ENCODE results near the gene SIGMAR1.
A peak's percentile ranks its signal among the peaks of the same experiment; 100 is the strongest.

Gene SIGMAR1

DNA sequence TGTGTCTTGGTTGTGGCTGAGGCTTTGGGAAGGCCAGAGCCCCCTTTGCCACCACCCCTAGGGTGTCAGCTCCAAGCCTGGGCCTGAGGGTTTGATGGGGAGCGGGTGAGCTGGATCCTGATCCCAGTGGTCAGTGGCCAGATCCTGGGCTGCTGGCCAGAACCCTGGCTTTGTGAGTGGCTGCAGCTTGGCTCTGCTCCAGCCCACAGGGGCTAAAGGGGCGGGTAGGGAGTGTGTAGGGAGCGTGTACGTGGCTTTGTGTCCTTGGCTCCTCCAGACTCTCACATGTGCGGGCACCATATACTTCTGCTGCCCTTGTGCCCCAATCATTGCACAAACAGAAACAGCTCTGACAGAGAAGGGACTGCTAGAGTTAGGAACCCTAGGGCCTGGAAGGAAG, 13.2 kb upstream of the SIGMAR1 start:
- Histone ChIP-seq H3K79me2 (ENCODE audit: control insufficient read depth, insufficient read depth, low read length) (peaks cover 5% of the 10 kb centered on the region), H3K4me3 (ENCODE audit: low read length) (no peak overlapping the region), H2AK5ac (ENCODE audit: low read length) (no peak overlapping the region), H3K27ac (ENCODE audit: low read depth, low read length) (no peak overlapping the region), H2BK5ac (ENCODE audit: low read length) (no peak overlapping the region), H3K36me3 (ENCODE audit: control insufficient read depth, insufficient read depth, low read length) (no peaks in the 10 kb centered on the region), H3K27me3 (ENCODE audit: insufficient read depth, low read length, poor library complexity) (no peaks in the 10 kb centered on the region), H3K4me2 (ENCODE audit: low read length) (no peak overlapping the region), H3K23ac (ENCODE audit: low read length) (no peak overlapping the region), H3K4me1 (ENCODE audit: control insufficient read depth, low read depth, low read length) (peaks cover 34% of the 10 kb centered on the region), H4K5ac (ENCODE audit: low read length) (no peak overlapping the region), H3K79me1 (ENCODE audit: low read length) (peaks cover 14% of the 10 kb centered on the region), H4K8ac (ENCODE audit: low read depth, low read length) (no peak overlapping the region), H3K4ac (ENCODE audit: low read depth, low read length) (no peak overlapping the region), H3K9ac (ENCODE audit: low read length) (no peak overlapping the region), H3K18ac (ENCODE audit: low read length) (no peak overlapping the region), H3K56ac (ENCODE audit: low read length) (no peak overlapping the region), H2BK15ac (replicated peaks; ENCODE audit: low read depth) (no peak overlapping the region), H2BK120ac (ENCODE audit: low read depth, low read length) (no peak overlapping the region)
- WGBS (ENCODE audit: extremely low coverage, insufficient coverage, low lambda C conversion rate): no CpG with 5 or more reads among the region's 5 CpGs
- no peak for DNase-seq

GRCh38 chr9:34648673-34649072, 11.1 kb upstream of the SIGMAR1 start:
- H3K36me3 ChIP-seq (ENCODE audit: control insufficient read depth, insufficient read depth, low read length): no peaks in the 10 kb centered on the region
- no peak overlapping the region for H3K4ac ChIP-seq (ENCODE audit: low read depth, low read length)
- H2AK5ac ChIP-seq (ENCODE audit: low read length): no peak overlapping the region
- no peaks in the 10 kb centered on the region for H3K27me3 ChIP-seq (ENCODE audit: insufficient read depth, low read length, poor library complexity)
- H3K23ac ChIP-seq (ENCODE audit: low read length): no peak overlapping the region
- WGBS (ENCODE audit: extremely low coverage, insufficient coverage, low lambda C conversion rate): no CpG with 5 or more reads among the region's 8 CpGs
- no peak overlapping the region for H3K27ac ChIP-seq (ENCODE audit: low read depth, low read length)
- no peak overlapping the region for H2BK120ac ChIP-seq (ENCODE audit: low read depth, low read length)
- H2BK15ac ChIP-seq (replicated peaks; ENCODE audit: low read depth): no peak overlapping the region
- DNase-seq: no peak
- no peak overlapping the region for H4K5ac ChIP-seq (ENCODE audit: low read length)
- H3K79me1 ChIP-seq (ENCODE audit: low read length): peaks cover 14% of the 10 kb centered on the region
- no peak overlapping the region for H3K56ac ChIP-seq (ENCODE audit: low read length)
- no peak overlapping the region for H3K4me2 ChIP-seq (ENCODE audit: low read length)
- H3K79me2 ChIP-seq (ENCODE audit: control insufficient read depth, insufficient read depth, low read length): peaks cover 5% of the 10 kb centered on the region
- H3K4me1 ChIP-seq (ENCODE audit: control insufficient read depth, low read depth, low read length): peaks cover 24% of the 10 kb centered on the region
- no peak overlapping the region for H2BK5ac ChIP-seq (ENCODE audit: low read length)
- H3K18ac ChIP-seq (ENCODE audit: low read length): no peak overlapping the region
- H4K8ac ChIP-seq (ENCODE audit: low read depth, low read length): no peak overlapping the region
- H3K4me3 ChIP-seq (ENCODE audit: low read length): no peak overlapping the region
- H3K9ac ChIP-seq (ENCODE audit: low read length): no peak overlapping the region

GRCh38 chr9:34647651-34648050, 10.1 kb upstream of the SIGMAR1 start:
- no peak overlapping the region for H4K5ac ChIP-seq (ENCODE audit: low read length)
- peak overlapping the region; percentile 92 for H3K9ac ChIP-seq (ENCODE audit: low read length)
- no peak overlapping the region for H2AK5ac ChIP-seq (ENCODE audit: low read length)
- H3K56ac ChIP-seq (ENCODE audit: low read length): peak overlapping the region; percentile 95
- H3K79me1 ChIP-seq (ENCODE audit: low read length): peaks cover 14% of the 10 kb centered on the region
- no peak overlapping the region for H2BK15ac ChIP-seq (replicated peaks; ENCODE audit: low read depth)
- no peak overlapping the region for H3K23ac ChIP-seq (ENCODE audit: low read length)
- H3K4me1 ChIP-seq (ENCODE audit: control insufficient read depth, low read depth, low read length): peaks cover 17% of the 10 kb centered on the region
- no peak for DNase-seq
- peaks cover 5% of the 10 kb centered on the region for H3K79me2 ChIP-seq (ENCODE audit: control insufficient read depth, insufficient read depth, low read length)
- H3K4ac ChIP-seq (ENCODE audit: low read depth, low read length): no peak overlapping the region
- no peaks in the 10 kb centered on the region for H3K27me3 ChIP-seq (ENCODE audit: insufficient read depth, low read length, poor library complexity)
- no peak overlapping the region for H3K27ac ChIP-seq (ENCODE audit: low read depth, low read length)
- H3K4me3 ChIP-seq (ENCODE audit: low read length): no peak overlapping the region
- no peak overlapping the region for H4K8ac ChIP-seq (ENCODE audit: low read depth, low read length)
- H3K18ac ChIP-seq (ENCODE audit: low read length): no peak overlapping the region
- no peaks in the 10 kb centered on the region for H3K36me3 ChIP-seq (ENCODE audit: control insufficient read depth, insufficient read depth, low read length)
- no peak overlapping the region for H2BK120ac ChIP-seq (ENCODE audit: low read depth, low read length)
- no peak overlapping the region for H2BK5ac ChIP-seq (ENCODE audit: low read length)
- H3K4me2 ChIP-seq (ENCODE audit: low read length): peak overlapping the region; percentile 77
- WGBS (ENCODE audit: extremely low coverage, insufficient coverage, low lambda C conversion rate): no CpG with 5 or more reads among the region's 10 CpGs

DNA sequence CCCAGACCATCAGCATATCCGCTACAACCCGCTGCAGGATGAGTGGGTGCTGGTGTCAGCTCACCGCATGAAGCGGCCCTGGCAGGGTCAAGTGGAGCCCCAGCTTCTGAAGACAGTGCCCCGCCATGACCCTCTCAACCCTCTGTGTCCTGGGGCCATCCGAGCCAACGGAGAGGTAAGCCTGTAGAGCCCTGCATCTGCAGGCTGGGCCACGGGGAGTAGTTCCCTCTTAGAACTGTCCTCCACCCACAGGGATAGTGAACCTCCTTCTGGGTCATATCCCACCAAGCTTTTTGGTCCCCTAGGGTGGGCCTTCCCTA, 9.5 kb upstream of the SIGMAR1 start:
- Histone ChIP-seq H3K27ac (ENCODE audit: low read depth, low read length) (peak overlapping the region; percentile 40), H3K4me2 (ENCODE audit: low read length) (peak overlapping the region; percentile 77), H3K79me2 (ENCODE audit: control insufficient read depth, insufficient read depth, low read length) (peaks cover 5% of the 10 kb centered on the region), H2BK120ac (ENCODE audit: low read depth, low read length) (no peak overlapping the region), H3K27me3 (ENCODE audit: insufficient read depth, low read length, poor library complexity) (no peaks in the 10 kb centered on the region), H3K36me3 (ENCODE audit: control insufficient read depth, insufficient read depth, low read length) (no peaks in the 10 kb centered on the region), H3K18ac (ENCODE audit: low read length) (no peak overlapping the region), H2AK5ac (ENCODE audit: low read length) (no peak overlapping the region), H4K5ac (ENCODE audit: low read length) (no peak overlapping the region), H3K4me1 (ENCODE audit: control insufficient read depth, low read depth, low read length) (peaks cover 13% of the 10 kb centered on the region), H2BK15ac (replicated peaks; ENCODE audit: low read depth) (no peak overlapping the region), H3K56ac (ENCODE audit: low read length) (peak overlapping the region; percentile 95), H3K79me1 (ENCODE audit: low read length) (peaks cover 14% of the 10 kb centered on the region), H2BK5ac (ENCODE audit: low read length) (no peak overlapping the region), H3K4ac (ENCODE audit: low read depth, low read length) (no peak overlapping the region), H3K23ac (ENCODE audit: low read length) (no peak overlapping the region), H3K9ac (ENCODE audit: low read length) (peak overlapping the region; percentile 92), H4K8ac (ENCODE audit: low read depth, low read length) (no peak overlapping the region), H3K4me3 (ENCODE audit: low read length) (peak overlapping the region; percentile 72)
- no peak for DNase-seq
- no CpG with 5 or more reads among the region's 8 CpGs for WGBS (ENCODE audit: extremely low coverage, insufficient coverage, low lambda C conversion rate)

- Histone ChIP-seq H3K4me1 (ENCODE audit: control insufficient read depth, low read depth, low read length) (peaks cover 10% of the 10 kb centered on the region), H3K9ac (ENCODE audit: low read length) (peak within 1 kb of the TSS; percentile 92), H2BK15ac (replicated peaks; ENCODE audit: low read depth) (no peak within 1 kb of the TSS), H3K4me3 (ENCODE audit: low read length) (peak within 1 kb of the TSS; percentile 72), H3K18ac (ENCODE audit: low read length) (peak within 1 kb of the TSS; percentile 22), H2BK5ac (ENCODE audit: low read length) (peak within 1 kb of the TSS; percentile 61), H3K79me2 (ENCODE audit: control insufficient read depth, insufficient read depth, low read length) (peaks cover 5% of the 10 kb centered on the region), H2BK120ac (ENCODE audit: low read depth, low read length) (no peak within 1 kb of the TSS), H3K4ac (ENCODE audit: low read depth, low read length) (no peak within 1 kb of the TSS), H4K8ac (ENCODE audit: low read depth, low read length) (no peak within 1 kb of the TSS), H3K23ac (ENCODE audit: low read length) (peak within 1 kb of the TSS; percentile 72), H2AK5ac (ENCODE audit: low read length) (no peak within 1 kb of the TSS), H3K79me1 (ENCODE audit: low read length) (peaks cover 14% of the 10 kb centered on the region), H3K27ac (ENCODE audit: low read depth, low read length) (peak within 1 kb of the TSS; percentile 40), H3K36me3 (ENCODE audit: control insufficient read depth, insufficient read depth, low read length) (no peaks in the 10 kb centered on the region), H4K5ac (ENCODE audit: low read length) (no peak within 1 kb of the TSS), H3K56ac (ENCODE audit: low read length) (peak within 1 kb of the TSS; percentile 95), H3K27me3 (ENCODE audit: insufficient read depth, low read length, poor library complexity) (no peaks in the 10 kb centered on the region), H3K4me2 (ENCODE audit: low read length) (peak within 1 kb of the TSS; percentile 77)
- DNase-seq: peak; percentile 94
- no CpG with 5 or more reads among the region's 43 CpGs for WGBS (ENCODE audit: extremely low coverage, insufficient coverage, low lambda C conversion rate)
Measured at GRCh38 chr9:34646211-34647083, 8.9 kb upstream of the SIGMAR1 start, which contains the start of gene GALT. TSS of gene GALT (plus strand) at chr9:34646675. CDS start at chr9:34646705, 30 bp downstream.
